ENCODE data around the gene PLXNC1. TPM values are rescaled to one million over a fixed set of nuclear protein-coding genes. Genes with fewer than 3 reads are reported as not detected.

PLXNC1 gene
- total RNA-seq, 2 experiments from 2014 or later: 5.7 to 6.2 TPM

DNA sequence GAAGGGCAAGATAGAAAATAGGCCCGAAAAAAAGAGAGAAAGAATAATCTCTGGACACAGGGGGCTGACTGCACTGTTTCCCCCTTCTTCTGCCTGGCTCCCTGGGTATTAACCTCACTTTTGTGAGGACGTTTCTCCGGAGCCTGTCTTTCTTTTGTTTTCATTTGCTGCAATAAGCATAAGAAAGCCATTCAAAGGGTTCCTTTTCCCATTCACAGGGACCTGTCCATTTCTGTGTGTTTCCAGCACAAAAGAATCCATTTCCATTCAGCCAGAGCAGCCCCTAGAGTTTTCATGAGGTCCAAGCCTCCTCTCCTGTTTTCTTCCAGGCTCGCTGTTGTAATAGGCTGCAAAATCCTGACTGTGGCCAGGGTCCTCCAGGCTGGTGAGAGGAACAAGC lies 16.8 kb downstream of the PLXNC1 start:
- POLR2A ChIA-PET: interaction anchor here (0.6 kb wide), 1 partner anchor 15 kb away, joined by 3 read pairs; no protein-coding TSS in a partner anchor
- no peak for DNase-seq

DNA sequence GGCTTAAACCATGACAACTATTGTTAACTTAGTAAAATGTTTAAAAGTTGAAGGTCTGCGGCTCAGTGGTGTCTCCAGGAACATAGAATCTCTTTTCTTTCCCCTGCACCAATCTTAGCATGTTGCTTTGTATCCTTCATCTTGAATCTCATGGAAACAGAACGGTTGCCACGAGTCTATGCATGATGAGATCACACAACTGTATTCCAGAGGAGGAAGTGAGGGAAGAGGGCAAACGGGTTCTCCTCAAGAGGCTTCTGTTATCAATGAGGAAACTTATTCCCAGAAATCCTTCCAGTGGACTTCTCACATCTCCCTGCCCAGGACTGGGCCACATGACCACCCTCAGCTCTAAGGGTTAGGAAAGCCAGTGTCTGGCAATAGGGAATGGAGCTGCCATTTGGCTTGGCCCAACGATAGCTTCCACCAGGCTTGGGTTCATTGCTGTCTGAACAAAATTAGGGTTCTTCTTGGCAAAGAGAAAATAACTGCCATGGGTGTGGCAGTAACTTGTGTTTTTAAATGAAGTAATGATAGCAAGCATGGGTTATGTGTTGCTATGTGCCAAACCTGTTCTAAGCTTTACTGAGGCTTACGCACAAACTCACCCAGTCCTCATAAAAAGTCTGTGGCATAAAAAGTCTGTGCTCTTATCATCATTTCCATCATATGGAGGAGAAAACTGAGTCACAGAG lies 17.4 kb downstream of the PLXNC1 start:
- no peak for DNase-seq
- Mint-ChIP-seq H3K27me3 (no peaks in the 10 kb centered on the region), H3K36me3 (peaks cover 4% of the 10 kb centered on the region), H3K27ac (no peak overlapping the region), H3K4me1 (ENCODE audit: low read depth) (peaks cover 27% of the 10 kb centered on the region), H3K9me3 (no peaks in the 10 kb centered on the region), H3K4me3 (no peak overlapping the region)
- POLR2A ChIA-PET: interaction anchor here (0.6 to 1.4 kb wide), 3 partner anchors 8 to 42 kb away, joined by 3 to 4 read pairs (median 4); no protein-coding TSS in a partner anchor
- intact Hi-C loops (cut with micrococcal nuclease): no loop called here
- CTCF ChIA-PET: interaction anchor here (0.6 to 1.4 kb wide), 4 partner anchors 17 to 591 kb away, joined by 3 to 8 read pairs (median 4); no protein-coding TSS in a partner anchor

More for the DNA sequence above, 16.8 kb downstream of the PLXNC1 start:
- H3K36me3 Mint-ChIP-seq: peaks cover under 1% of the 10 kb centered on the region
- no peaks in the 10 kb centered on the region for H3K27me3 Mint-ChIP-seq
- H3K4me3 Mint-ChIP-seq: no peak overlapping the region
- CTCF ChIA-PET: no interaction called here
- intact Hi-C loops (cut with micrococcal nuclease): no loop called here
- H3K9me3 Mint-ChIP-seq: no peaks in the 10 kb centered on the region
- H3K4me1 Mint-ChIP-seq (ENCODE audit: low read depth): peaks cover 21% of the 10 kb centered on the region
- no peak overlapping the region for H3K27ac Mint-ChIP-seq

DNA sequence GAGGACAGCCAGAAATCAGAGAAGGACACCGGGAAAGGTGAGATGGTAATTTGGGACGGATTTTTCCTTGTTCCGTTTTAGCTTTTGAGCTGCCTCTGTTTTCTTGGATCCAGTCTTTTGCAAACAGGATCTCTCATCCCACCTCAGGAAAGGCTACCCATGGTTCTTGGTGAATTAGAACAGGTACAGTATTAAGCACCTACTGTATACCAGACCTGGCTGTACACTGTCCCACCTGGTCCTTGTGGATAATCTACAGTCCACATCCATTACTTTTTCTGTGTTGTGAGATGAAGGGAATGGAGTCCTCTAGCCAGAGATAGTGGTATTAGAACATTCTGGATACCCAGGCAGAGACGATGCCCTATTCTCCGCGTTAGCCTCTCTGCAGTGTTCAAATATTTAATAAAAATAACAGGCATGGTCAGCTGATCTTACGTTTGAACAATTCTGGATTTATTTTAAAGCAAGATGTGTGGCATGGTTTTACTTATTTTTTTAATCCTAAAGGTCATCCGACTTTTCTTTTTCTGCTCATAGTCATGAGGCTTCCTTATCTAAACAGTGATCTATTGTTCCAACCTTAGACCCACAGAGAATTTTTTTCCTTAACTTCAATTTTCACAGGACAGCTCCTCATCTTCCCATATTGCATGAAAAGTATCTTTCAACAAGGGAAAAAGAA lies 18.8 kb downstream of the PLXNC1 start:
- Mint-ChIP-seq H3K4me1 (ENCODE audit: low read depth) (peaks cover 35% of the 10 kb centered on the region), H3K27ac (no peak overlapping the region), H3K4me3 (no peak overlapping the region), H3K9me3 (no peaks in the 10 kb centered on the region), H3K27me3 (no peaks in the 10 kb centered on the region), H3K36me3 (peaks cover 4% of the 10 kb centered on the region)
- ChIA-PET POLR2A (interaction anchor here (0.5 to 1.4 kb wide), 4 partner anchors 9 to 159 kb away, joined by 3 to 4 read pairs (median 3); partner anchors contain the start of gene PLXNC1), CTCF (interaction anchor here (1.4 kb wide), 1 partner anchor 18 kb away, joined by 3 read pairs; no protein-coding TSS in a partner anchor)
- DNase-seq: no peak
- intact Hi-C loops (cut with micrococcal nuclease): no loop called here

DNA sequence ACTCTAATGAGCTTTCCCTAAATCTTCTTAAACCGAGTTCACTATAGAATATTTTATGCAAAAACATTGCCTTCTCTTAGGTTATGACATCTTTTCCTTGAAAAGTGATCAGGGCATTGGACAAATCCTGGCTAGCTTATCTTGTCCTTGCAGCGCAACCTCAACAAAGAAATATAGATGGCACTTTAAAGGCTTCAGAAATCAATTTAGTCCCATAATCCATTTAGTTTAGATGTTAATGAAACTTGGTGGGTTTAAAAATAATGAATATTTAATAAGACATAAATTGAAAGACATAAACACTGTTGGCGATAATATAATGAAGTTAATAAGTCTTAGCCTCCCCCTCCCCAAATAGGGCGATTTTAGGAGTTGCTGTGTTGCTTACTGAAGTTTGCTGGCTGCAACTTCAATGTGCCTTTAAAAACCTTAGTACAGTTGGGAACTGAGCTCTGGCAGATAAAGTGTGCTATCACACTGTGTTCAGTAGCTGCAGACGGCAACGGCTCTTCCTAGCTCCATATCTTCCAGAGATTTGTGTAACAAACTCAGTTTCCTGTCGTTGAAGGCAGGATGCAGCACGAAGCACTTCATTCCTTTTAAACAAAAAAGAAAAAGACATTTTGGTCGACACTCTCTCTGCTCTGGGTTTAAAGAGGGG lies 19.5 kb downstream of the PLXNC1 start:
- H3K27me3 Mint-ChIP-seq: no peaks in the 10 kb centered on the region
- H3K4me3 Mint-ChIP-seq: no peak overlapping the region
- no peak overlapping the region for H3K27ac Mint-ChIP-seq
- H3K36me3 Mint-ChIP-seq: peaks cover 4% of the 10 kb centered on the region
- no peak for DNase-seq
- POLR2A ChIA-PET: interaction anchor here (1.0 kb wide), 1 partner anchor 19 kb away, joined by 3 read pairs; the partner anchor contains the start of gene PLXNC1
- no peaks in the 10 kb centered on the region for H3K9me3 Mint-ChIP-seq
- peaks cover 37% of the 10 kb centered on the region for H3K4me1 Mint-ChIP-seq (ENCODE audit: low read depth)
- intact Hi-C loops (cut with micrococcal nuclease): loop anchor here (2.0 kb wide), 1 partner anchor 17 kb away; no protein-coding TSS in a partner anchor
- CTCF ChIA-PET: no interaction called here

DNA sequence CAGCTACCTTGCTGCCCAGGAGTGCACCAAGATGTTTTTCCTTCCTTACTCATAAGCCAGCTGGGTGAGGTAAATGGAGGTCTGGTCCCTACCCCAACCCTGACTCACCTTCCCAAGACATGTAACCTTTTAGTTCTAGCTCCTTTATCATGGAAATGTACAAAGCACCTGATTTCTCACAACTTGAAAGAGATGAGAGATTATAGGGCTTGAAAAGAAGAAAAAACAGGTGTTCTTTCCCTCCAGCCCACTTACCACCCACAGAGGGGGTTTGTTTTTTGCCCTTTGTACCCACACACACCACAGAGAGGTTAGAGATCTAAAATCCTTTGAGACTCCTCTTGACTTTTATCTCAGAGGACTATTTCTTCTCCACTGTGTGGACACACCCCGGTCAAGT lies 21.1 kb downstream of the PLXNC1 start:
- Mint-ChIP-seq H3K9me3 (no peaks in the 10 kb centered on the region), H3K27ac (peak overlapping the region; percentile 29), H3K4me3 (no peak overlapping the region), H3K36me3 (peaks cover 4% of the 10 kb centered on the region), H3K4me1 (ENCODE audit: low read depth) (peaks cover 47% of the 10 kb centered on the region), H3K27me3 (no peaks in the 10 kb centered on the region)
- ChIA-PET POLR2A (interaction anchor here (1.6 kb wide), 1 partner anchor 21 kb away, joined by 4 read pairs; the partner anchor contains the start of gene PLXNC1), CTCF (interaction anchor here (0.7 kb wide), 1 partner anchor 17 kb away, joined by 3 read pairs; no protein-coding TSS in a partner anchor)
- intact Hi-C loops (cut with micrococcal nuclease): loop anchor here (2.0 kb wide), 1 partner anchor 19 kb away; no protein-coding TSS in a partner anchor
- peak; percentile 38 for DNase-seq

DNA sequence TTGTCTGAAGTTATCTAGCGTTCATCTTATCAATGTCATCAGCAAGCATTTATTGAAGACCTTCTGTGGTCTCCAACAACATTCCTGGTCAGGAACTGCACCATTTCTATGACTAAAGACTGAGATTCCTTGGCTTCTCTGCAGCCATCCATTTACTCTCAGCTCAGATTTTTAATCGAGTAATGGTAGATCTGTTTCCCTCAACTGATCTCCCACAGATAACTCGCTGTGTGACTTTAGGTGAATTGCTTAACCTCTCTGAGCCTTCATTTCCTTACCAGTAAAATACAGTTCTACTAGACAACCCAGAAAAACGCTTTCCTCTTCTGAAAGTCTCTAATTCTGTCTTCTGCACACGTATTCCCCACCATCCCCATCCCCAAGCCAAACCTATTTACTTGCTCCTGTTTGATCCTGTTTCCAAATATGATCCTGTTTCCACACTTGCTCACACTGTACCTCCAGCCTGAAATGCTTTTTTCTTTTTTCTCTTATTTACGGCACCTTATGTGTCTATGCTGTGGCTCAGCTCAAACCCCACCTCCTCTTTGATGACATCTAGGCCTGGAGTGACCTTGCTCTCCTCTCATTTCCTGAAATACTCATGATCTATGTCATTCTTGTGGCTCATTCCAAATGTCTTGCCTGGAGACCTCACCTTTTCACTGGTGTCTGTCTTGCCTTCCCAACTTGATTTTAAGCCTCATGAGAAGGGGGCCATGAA lies 21.8 kb downstream of the PLXNC1 start:
- no peak for DNase-seq
- H3K27me3 Mint-ChIP-seq: no peaks in the 10 kb centered on the region
- H3K4me1 Mint-ChIP-seq (ENCODE audit: low read depth): peaks cover 48% of the 10 kb centered on the region
- ChIA-PET POLR2A (interaction anchor here (1.6 kb wide), 1 partner anchor 22 kb away, joined by 4 read pairs; the partner anchor contains the start of gene PLXNC1), CTCF (no interaction called here)
- H3K9me3 Mint-ChIP-seq: no peaks in the 10 kb centered on the region
- intact Hi-C loops (cut with micrococcal nuclease): loop anchor here (2.0 kb wide), 1 partner anchor 19 kb away; no protein-coding TSS in a partner anchor
- no peak overlapping the region for H3K27ac Mint-ChIP-seq
- peaks cover 4% of the 10 kb centered on the region for H3K36me3 Mint-ChIP-seq
- H3K4me3 Mint-ChIP-seq: no peak overlapping the region

DNA sequence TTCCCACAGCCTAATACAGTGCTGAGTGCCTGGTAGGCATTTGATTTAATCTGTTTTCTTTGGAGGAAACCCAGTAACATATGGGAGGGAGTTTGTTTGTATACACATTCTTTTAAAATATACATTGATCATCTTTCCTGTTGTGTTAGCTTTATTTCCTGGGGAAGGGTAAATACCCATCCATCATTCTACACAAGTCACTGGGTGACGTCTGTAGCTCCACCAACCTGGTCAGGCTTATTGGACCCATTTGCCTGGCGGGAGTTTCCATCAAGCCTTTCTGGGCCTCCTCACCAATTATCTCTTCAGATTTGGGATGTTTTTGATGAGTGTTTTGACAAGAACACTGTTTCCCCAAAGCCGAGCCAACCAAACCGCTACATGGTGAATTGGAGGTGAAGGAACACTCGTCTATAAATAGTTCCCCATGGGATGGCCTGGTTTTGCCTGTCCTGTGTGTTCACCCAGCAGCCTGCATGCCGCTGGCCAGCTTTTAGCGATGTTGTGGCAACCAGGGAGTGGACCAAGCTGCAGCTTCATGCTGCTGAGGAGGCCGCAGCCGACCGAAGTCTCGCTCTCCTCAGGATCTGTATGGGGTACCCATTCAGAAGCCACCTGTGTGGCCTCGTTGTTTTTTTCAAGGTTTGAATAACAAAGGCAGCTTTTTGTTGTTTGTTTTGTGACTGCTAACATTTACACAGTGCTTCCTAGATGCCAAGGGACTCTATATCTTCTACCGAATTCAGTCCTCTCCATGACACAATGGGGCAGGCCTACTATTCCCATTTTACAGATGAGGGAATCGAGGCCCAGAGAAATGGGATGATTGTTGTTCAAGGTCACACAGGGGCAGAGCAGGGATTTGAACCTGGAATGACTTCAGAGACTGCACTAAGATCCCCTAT lies 22.6 kb downstream of the PLXNC1 start:
- Mint-ChIP-seq H3K4me3 (no peak overlapping the region), H3K27me3 (no peaks in the 10 kb centered on the region), H3K4me1 (ENCODE audit: low read depth) (peaks cover 56% of the 10 kb centered on the region), H3K27ac (no peak overlapping the region), H3K36me3 (peaks cover 4% of the 10 kb centered on the region), H3K9me3 (no peaks in the 10 kb centered on the region)
- ChIA-PET CTCF (interaction anchor here (0.6 to 1.2 kb wide), 2 partner anchors 35 to 99 kb away, joined by 3 to 5 read pairs; no protein-coding TSS in a partner anchor), POLR2A (interaction anchor here (1.6 kb wide), 1 partner anchor 23 kb away, joined by 4 read pairs; the partner anchor contains the start of gene PLXNC1)
- DNase-seq: no peak
- intact Hi-C loops (cut with micrococcal nuclease): no loop called here

DNA sequence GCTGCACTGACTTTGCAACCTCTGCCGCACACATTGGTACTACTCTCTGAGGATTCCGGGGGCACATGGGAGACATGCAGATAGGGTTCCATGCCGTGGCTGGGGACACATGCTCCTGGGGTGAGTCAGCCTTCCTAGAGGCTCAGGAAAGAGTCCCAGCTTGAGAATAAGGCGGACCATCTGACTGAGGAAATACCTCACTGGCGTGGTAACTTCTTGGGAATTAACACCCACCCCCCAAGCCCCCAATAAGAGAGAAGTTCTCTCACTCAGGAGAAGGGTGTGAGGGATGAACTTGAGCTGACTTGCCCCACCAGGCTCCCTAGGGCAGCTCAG lies 23.2 kb downstream of the PLXNC1 start:
- H3K27me3 Mint-ChIP-seq: no peaks in the 10 kb centered on the region
- no peak for DNase-seq
- peaks cover 4% of the 10 kb centered on the region for H3K36me3 Mint-ChIP-seq
- intact Hi-C loops (cut with micrococcal nuclease): no loop called here
- H3K4me1 Mint-ChIP-seq (ENCODE audit: low read depth): peaks cover 60% of the 10 kb centered on the region
- ChIA-PET POLR2A (interaction anchor here (0.7 kb wide), 1 partner anchor 22 kb away, joined by 3 read pairs; no protein-coding TSS in a partner anchor), CTCF (interaction anchor here (0.6 to 1.2 kb wide), 2 partner anchors 34 to 99 kb away, joined by 3 to 5 read pairs; no protein-coding TSS in a partner anchor)
- no peak overlapping the region for H3K27ac Mint-ChIP-seq
- no peak overlapping the region for H3K4me3 Mint-ChIP-seq
- no peaks in the 10 kb centered on the region for H3K9me3 Mint-ChIP-seq

DNA sequence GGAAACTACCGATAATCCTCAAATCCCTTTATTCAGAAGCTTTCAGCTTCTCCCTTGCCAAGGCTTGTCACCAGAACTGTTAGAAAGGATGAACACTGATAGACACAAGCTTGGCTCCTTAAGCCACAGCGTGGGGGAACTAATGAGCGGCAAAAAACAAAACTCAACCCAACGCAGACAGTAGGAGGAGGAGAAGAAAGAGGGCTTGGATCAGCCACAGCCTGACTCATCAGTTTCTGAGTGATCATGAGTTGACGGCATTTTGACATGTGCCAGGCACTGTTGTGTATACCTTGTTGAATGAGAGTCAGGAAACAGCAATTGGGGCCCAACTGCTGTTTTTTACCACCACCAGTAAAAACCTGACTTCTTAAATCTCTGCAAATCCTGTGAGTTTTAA lies 23.7 kb downstream of the PLXNC1 start:
- CTCF ChIA-PET: interaction anchor here (0.6 to 1.2 kb wide), 2 partner anchors 34 to 98 kb away, joined by 3 to 5 read pairs; no protein-coding TSS in a partner anchor
- Mint-ChIP-seq H3K9me3 (no peaks in the 10 kb centered on the region), H3K27me3 (no peaks in the 10 kb centered on the region), H3K4me1 (ENCODE audit: low read depth) (peaks cover 60% of the 10 kb centered on the region), H3K27ac (no peak overlapping the region), H3K4me3 (no peak overlapping the region), H3K36me3 (peaks cover 4% of the 10 kb centered on the region)
- POLR2A ChIA-PET: interaction anchor here (0.7 kb wide), 1 partner anchor 23 kb away, joined by 3 read pairs; no protein-coding TSS in a partner anchor
- intact Hi-C loops (cut with micrococcal nuclease): loop anchor here (1.0 kb wide), 2 partner anchors 36 to 133 kb away; no protein-coding TSS in a partner anchor
- DNase-seq: peak; percentile 75

DNA sequence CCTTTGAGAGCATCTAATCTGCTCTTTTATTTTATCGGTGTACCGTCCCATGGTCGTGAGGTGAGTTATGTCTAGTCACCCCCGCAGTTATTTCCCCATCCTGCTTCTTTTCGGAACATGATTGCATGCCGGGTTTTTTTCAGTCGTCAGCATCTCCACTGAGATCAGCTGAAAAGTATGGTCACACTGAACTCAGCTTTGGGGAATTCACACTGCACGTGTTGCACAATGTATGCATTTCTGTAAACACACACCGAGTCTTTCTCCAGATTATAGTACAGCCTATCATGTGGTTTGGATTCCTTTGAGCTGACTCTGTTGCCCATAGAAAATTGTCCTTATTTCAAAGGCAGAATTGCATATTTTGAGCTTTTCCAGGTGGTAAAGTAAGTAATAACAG lies 24.6 kb downstream of the PLXNC1 start:
- no peaks in the 10 kb centered on the region for H3K27me3 Mint-ChIP-seq
- no peak for DNase-seq
- ChIA-PET POLR2A (interaction anchor here (1.1 kb wide), 1 partner anchor 24 kb away, joined by 3 read pairs; no protein-coding TSS in a partner anchor), CTCF (interaction anchor here (0.7 to 2.1 kb wide), 2 partner anchors 36 to 71 kb away, joined by 3 to 8 read pairs; no protein-coding TSS in a partner anchor)
- intact Hi-C loops (cut with micrococcal nuclease): loop anchor here (1.0 kb wide), 2 partner anchors 35 to 132 kb away; no protein-coding TSS in a partner anchor
- H3K4me3 Mint-ChIP-seq: no peak overlapping the region
- peaks cover 7% of the 10 kb centered on the region for H3K9me3 Mint-ChIP-seq
- H3K27ac Mint-ChIP-seq: no peak overlapping the region
- peaks cover 60% of the 10 kb centered on the region for H3K4me1 Mint-ChIP-seq (ENCODE audit: low read depth)
- peaks cover 11% of the 10 kb centered on the region for H3K36me3 Mint-ChIP-seq

Data from activated CD4-positive, alpha-beta memory T cell treated with anti-CD3 and anti-CD28 coated beads for 36 hours (primary cell).